HFFc6 (cell line): ENCODE results near the gene NPHS1. TPM values are rescaled to one million over a fixed set of nuclear protein-coding genes. Genes with fewer than 3 reads are reported as not detected.

Experiments used
- DNase-seq: peaks from one replicate; pipeline ENCODE4 v3.0.0-alpha.2; 2018
- H3K27ac Mint-ChIP-seq: 2 replicates; pipeline ENCODE4 v1.8.0; 2020; ENCODE audit warnings: mild to moderate bottlenecking, mixed read lengths
- H3K27me3 Mint-ChIP-seq: 2 replicates; pipeline ENCODE4 v1.8.0; 2021; ENCODE audit warnings: mild to moderate bottlenecking, moderate library complexity, mixed read lengths; ENCODE audit not compliant: insufficient read depth
- H3K36me3 Mint-ChIP-seq: 2 replicates; pipeline ENCODE4 v1.8.0; 2021; ENCODE audit warnings: low read depth, mixed read lengths
- H3K4me1 Mint-ChIP-seq: 2 replicates; pipeline ENCODE4 v1.8.0; 2020; ENCODE audit warnings: low read depth, mixed read lengths
- H3K4me3 Mint-ChIP-seq: 2 replicates; pipeline ENCODE4 v1.8.0; 2020; ENCODE audit warnings: mild to moderate bottlenecking, moderate library complexity, mixed read lengths
- H3K9me3 Mint-ChIP-seq: 2 replicates; pipeline ENCODE4 v1.8.0; 2020; ENCODE audit warnings: mild to moderate bottlenecking, mixed read lengths
- total RNA-seq, 6 experiments: library from RNA; stranded (reverse); fragmentation: NEBNext Ultra II Directional; extraction: Animal tissue kit (Norgen Biotek cat#: 25700); gene quantifications; 2 replicates in 1 of 6; 3 replicates in 5 of 6; pipeline ENCODE4 v1.2.3, GENCODE V29; 2021
- TF ChIP-seq, protein P1 (sequence below): fragments of 200-600 bp; sonication (generic); IDR thresholded peaks from 2 replicates; pipeline ENCODE4 v1.5.0; 2021; ENCODE audit warnings: antibody characterized with exemption, mild to moderate bottlenecking

NPHS1 gene
- total RNA-seq, 6 experiments from 2014 or later = not detected

DNA sequence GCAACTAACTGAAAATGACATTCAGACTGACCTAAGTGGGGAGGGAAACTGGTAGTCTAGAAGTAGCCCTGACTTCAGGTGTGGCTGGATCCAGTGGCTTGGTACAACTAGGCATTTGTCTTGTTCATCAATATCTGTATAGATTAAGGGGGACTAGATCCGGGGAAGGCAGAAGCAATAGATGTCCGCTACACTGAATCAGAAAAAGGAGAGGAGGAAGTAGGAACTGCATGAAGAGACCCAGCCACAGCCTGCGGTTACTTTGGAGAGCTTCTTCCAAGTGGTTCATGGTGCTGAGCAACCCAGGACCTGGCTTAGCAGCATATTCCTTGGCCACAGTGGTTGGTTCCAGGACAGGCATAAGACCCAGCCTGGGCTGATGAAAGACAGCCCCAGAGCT, 29.7 kb downstream of the NPHS1 start:
- H3K4me1 Mint-ChIP-seq = peaks cover 7% of the 10 kb centered on the region
- no peak overlapping the region for H3K27ac Mint-ChIP-seq
- H3K36me3 Mint-ChIP-seq = no peaks in the 10 kb centered on the region
- H3K4me3 Mint-ChIP-seq = no peak overlapping the region
- TF ChIP-seq, protein P1, sequence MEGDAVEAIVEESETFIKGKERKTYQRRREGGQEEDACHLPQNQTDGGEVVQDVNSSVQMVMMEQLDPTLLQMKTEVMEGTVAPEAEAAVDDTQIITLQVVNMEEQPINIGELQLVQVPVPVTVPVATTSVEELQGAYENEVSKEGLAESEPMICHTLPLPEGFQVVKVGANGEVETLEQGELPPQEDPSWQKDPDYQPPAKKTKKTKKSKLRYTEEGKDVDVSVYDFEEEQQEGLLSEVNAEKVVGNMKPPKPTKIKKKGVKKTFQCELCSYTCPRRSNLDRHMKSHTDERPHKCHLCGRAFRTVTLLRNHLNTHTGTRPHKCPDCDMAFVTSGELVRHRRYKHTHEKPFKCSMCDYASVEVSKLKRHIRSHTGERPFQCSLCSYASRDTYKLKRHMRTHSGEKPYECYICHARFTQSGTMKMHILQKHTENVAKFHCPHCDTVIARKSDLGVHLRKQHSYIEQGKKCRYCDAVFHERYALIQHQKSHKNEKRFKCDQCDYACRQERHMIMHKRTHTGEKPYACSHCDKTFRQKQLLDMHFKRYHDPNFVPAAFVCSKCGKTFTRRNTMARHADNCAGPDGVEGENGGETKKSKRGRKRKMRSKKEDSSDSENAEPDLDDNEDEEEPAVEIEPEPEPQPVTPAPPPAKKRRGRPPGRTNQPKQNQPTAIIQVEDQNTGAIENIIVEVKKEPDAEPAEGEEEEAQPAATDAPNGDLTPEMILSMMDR = no peak
- H3K9me3 Mint-ChIP-seq = no peaks in the 10 kb centered on the region
- no peak for DNase-seq
- peaks cover 21% of the 10 kb centered on the region for H3K27me3 Mint-ChIP-seq

DNA sequence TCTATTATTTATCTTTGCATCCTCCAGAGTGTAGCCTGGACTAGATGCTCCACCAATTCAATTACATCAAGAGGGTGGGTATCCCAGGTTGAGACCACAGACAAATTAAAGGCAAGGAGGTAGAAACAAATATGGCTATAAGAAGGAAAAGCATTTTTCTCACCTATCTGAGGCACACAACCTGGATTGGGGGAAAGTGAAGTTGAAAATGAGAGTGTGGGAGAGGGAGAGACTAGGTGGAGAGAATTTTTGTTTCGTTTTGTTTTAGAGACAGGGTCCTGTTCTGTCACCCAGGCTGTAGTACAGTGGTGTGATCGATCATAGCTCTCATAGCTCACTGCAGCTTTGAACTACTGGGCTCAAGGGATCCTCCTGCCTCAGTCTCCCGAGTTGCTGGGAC, 33.9 kb downstream of the NPHS1 start:
- no peak for DNase-seq
- H3K36me3 Mint-ChIP-seq = no peaks in the 10 kb centered on the region
- no peak overlapping the region for H3K4me3 Mint-ChIP-seq
- no peak overlapping the region for H3K27ac Mint-ChIP-seq
- peaks cover 21% of the 10 kb centered on the region for H3K27me3 Mint-ChIP-seq
- TF ChIP-seq, protein P1 = no peak
- H3K4me1 Mint-ChIP-seq = peaks cover 7% of the 10 kb centered on the region
- no peaks in the 10 kb centered on the region for H3K9me3 Mint-ChIP-seq

DNA sequence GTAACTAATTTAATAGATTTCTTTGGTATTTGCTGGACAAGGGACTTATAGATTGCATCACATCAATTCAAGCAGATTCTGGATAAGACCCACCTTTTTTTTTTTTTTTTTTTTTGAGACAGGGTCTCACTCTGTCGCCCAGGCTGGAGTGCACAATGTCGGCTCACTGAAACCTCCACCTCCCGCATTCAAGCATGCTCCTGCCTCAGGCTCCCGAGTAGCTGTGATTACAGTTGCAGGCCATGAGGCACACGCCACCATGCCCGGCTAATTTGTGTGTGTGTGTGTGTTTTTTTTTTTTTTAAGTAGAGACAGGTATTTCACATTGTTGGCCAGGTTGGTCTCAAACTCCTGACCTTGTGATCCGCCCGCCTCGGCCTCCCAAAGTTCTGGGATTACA, 35.5 kb downstream of the NPHS1 start:
- no peaks in the 10 kb centered on the region for H3K9me3 Mint-ChIP-seq

DNA sequence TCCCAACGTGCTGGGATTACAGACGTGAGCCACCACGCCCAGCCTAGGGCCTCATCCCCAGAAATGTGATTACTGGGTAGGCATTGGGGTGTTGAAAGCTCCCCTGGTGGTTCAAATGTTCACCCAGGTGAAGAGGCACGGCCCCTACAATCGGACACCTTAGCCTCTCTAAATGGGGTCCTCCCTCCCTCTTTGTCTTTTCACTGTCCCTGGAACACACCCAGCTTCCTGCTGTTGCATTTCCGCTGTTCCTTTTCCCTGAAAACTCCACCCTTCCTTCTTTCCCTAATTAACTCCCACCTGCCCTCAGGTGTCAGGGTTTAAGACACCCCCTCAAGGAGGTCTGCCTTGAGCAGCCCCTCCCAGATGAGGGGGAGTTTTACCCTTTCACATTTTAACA, 36.0 kb downstream of the NPHS1 start:
- Mint-ChIP-seq H3K27me3 (peaks cover 30% of the 10 kb centered on the region), H3K4me1 (peaks cover 7% of the 10 kb centered on the region), H3K4me3 (no peak overlapping the region), H3K36me3 (no peaks in the 10 kb centered on the region), H3K27ac (no peak overlapping the region), H3K9me3 (no peaks in the 10 kb centered on the region)
- no peak for DNase-seq
- TF ChIP-seq, protein P1 = no peak

More for the DNA sequence above, 35.5 kb downstream of the NPHS1 start:
- TF ChIP-seq, protein P1 = no peak
- peaks cover 26% of the 10 kb centered on the region for H3K27me3 Mint-ChIP-seq
- DNase-seq = no peak
- H3K27ac Mint-ChIP-seq = no peak overlapping the region
- H3K36me3 Mint-ChIP-seq = no peaks in the 10 kb centered on the region
- H3K4me3 Mint-ChIP-seq = no peak overlapping the region
- H3K4me1 Mint-ChIP-seq = peaks cover 7% of the 10 kb centered on the region

DNA sequence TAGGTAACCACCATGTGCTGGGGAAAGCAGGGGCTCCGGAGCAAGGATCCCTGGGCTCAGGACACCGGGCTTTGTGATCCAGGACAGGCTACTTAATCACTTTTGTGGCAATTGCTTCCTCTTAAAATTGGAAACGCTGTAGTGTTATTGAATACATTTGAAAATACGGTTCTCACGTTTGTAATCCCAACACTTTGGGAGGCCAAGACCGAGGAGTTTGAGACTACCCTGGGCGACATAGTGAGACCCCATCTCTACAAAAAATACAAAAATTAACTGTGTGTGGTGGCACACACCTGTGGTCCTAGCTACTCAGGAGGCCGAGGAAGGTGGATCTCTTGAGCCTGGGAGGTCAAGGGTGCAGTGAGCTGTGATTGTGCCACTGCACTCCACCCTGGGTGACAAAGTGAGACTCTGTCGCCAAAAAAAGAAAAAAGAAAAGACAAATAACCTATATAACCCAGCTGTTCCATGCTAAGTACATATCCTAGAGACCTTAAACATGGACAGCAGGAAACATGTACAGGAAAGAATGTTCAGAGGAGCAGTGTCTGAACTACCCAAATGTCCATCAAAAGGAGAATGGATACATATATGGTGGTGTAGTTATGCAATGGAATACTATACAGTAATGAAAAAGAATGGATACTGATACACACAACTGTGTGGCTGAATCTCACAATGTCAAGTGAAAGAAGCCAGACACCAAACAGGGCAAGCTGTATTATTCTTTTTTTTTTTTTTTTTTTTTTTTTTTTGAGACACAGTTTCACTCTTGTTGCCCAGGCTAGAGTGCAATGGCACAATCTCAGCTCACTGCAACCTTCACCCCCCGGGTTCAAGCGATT, 39.0 kb downstream of the NPHS1 start:
- DNase-seq = no peak
- no peaks in the 10 kb centered on the region for H3K9me3 Mint-ChIP-seq
- H3K27ac Mint-ChIP-seq = no peak overlapping the region
- H3K27me3 Mint-ChIP-seq = peaks cover 27% of the 10 kb centered on the region
- H3K4me3 Mint-ChIP-seq = no peak overlapping the region
- TF ChIP-seq, protein P1 = no peak
- no peaks in the 10 kb centered on the region for H3K36me3 Mint-ChIP-seq
- no peaks in the 10 kb centered on the region for H3K4me1 Mint-ChIP-seq
